K562 (cell line): Measurements from ENCODE around the gene ATG13. TPM values are rescaled to one million over a fixed set of nuclear protein-coding genes. Genes with fewer than 3 reads are reported as not detected.

Experiments
- ATAC-seq: fragments of 200-7000 bp; cut with Tn5 transposase; 3 replicates; pipeline ENCODE4 v1.9.1; 2020; ENCODE audit warnings: moderate library complexity
- BruUV-seq: library from RNA; stranded (reverse); fragments of 400-500 nt; replicated peaks from 2 replicates; lab custom pipeline; 2021; lab: Mats Ljungman, UMichigan
- CTCF ChIA-PET: fragments of 300-600 bp; formaldehyde crosslinking; extraction: SDS; loops from one replicate; lab custom pipeline; 2021; ENCODE audit warnings: low intra/inter-chr PET ratio; lab: Yijun Ruan, JAX
- POLR2A ChIA-PET: fragments of 300-600, 350-650 bp; sonication (Branson Sonifier 250); formaldehyde crosslinking; extraction: SDS; loops from one replicate; lab custom pipeline; 2021; ENCODE audit warnings: antibody characterized with exemption, inconsistent platforms; lab: Yijun Ruan, JAX
- DNase-seq, 4 experiments: peaks; one replicate each; pipeline versions ENCODE4 v3.0.0 to v3.0.0-alpha.2; 2011 to 2018; ENCODE audit warnings: low spot score in 3 of 4, mixed read lengths in 3 of 4; ENCODE audit errors: extremely low read depth in 1 of 4
- FAIRE-seq: peaks from 2 replicates; lab custom pipeline; 2011; peaks lifted over from hg19 to GRCh38; lab: Jason Lieb, UNC
- H2AFZ ChIP-seq: 2 replicates; pipeline ENCODE4 v1.6.0; 2011; ENCODE audit warnings: low read depth, low read length, control low read depth, inconsistent platforms
- H3K27ac ChIP-seq: fragments of 200-600 bp; 3 replicates; pipeline ENCODE4 v1.8.0; 2011; ENCODE audit warnings: low read depth, mild to moderate bottlenecking, control low read depth, inconsistent platforms, low read length, moderate library complexity, mixed read lengths; ENCODE audit errors: extremely low read depth
- H3K27me3 ChIP-seq, 2 experiments: fragments of 300-600 bp in 1 of 2; 2 replicates in 1 of 2; 3 replicates in 1 of 2; pipeline versions ENCODE4 v1.6.0 to v1.8.0; 2011; ENCODE audit warnings: inconsistent platforms in 2 of 2, low read length in 2 of 2, mild to moderate bottlenecking in 1 of 2, mixed read lengths in 1 of 2, moderate library complexity in 1 of 2; ENCODE audit not compliant: control insufficient read depth in 2 of 2, insufficient read depth in 2 of 2
- H3K36me3 ChIP-seq: fragments of 300-600 bp; 3 replicates; pipeline ENCODE4 v1.8.0; 2011; ENCODE audit warnings: mild to moderate bottlenecking, low read length, inconsistent platforms; ENCODE audit not compliant: control insufficient read depth, insufficient read depth
- H3K4me1 ChIP-seq, 2 experiments: fragments of 200-600 bp in 1 of 2; replicated peaks in 1 of 2; 2 replicates in 1 of 2; 3 replicates in 1 of 2; pipeline versions ENCODE4 v1.5.1 to v1.8.0; 2011; ENCODE audit warnings: inconsistent platforms in 2 of 2, low read length in 2 of 2, mild to moderate bottlenecking in 1 of 2, mixed read lengths in 1 of 2, moderate library complexity in 1 of 2; ENCODE audit not compliant: control insufficient read depth in 2 of 2, insufficient read depth in 2 of 2
- H3K4me2 ChIP-seq: 2 replicates; pipeline ENCODE4 v1.6.1; 2011; ENCODE audit warnings: low read length, control low read depth, inconsistent platforms, mixed read lengths; ENCODE audit not compliant: insufficient read depth
- H3K4me3 ChIP-seq: fragments of 200-600 bp; sonication (generic), shearing (Covaris generic); 2 replicates; pipeline ENCODE4 v1.5.1; 2016; ENCODE audit warnings: control low read depth, inconsistent platforms
- H3K79me2 ChIP-seq: fragments of 200-600 bp; 3 replicates; pipeline ENCODE4 v1.8.0; 2011; ENCODE audit warnings: low read length, inconsistent platforms; ENCODE audit not compliant: control insufficient read depth, insufficient read depth
- H3K9ac ChIP-seq, 2 experiments: 2 replicates each; pipeline versions ENCODE4 v1.6.0 to v1.6.1; 2011; ENCODE audit warnings: low read depth in 2 of 2, low read length in 2 of 2, control low read depth in 1 of 2, inconsistent platforms in 1 of 2, mild to moderate bottlenecking in 1 of 2, mixed read lengths in 1 of 2; ENCODE audit not compliant: insufficient read depth in 1 of 2
- H3K9me1 ChIP-seq: one replicate; pipeline ENCODE4 v1.6.0; 2011; ENCODE audit warnings: inconsistent platforms, mild to moderate bottlenecking, low read length, moderate library complexity; ENCODE audit not compliant: control insufficient read depth, insufficient read depth
- H3K9me3 ChIP-seq: replicated peaks from 2 replicates; pipeline ENCODE4 v1.5.1; 2011; ENCODE audit warnings: low read depth, low read length, inconsistent platforms; ENCODE audit not compliant: control insufficient read depth, insufficient read depth
- H4K20me1 ChIP-seq: replicated peaks from 2 replicates; pipeline ENCODE4 v1.6.1; 2011; ENCODE audit warnings: low read length, inconsistent platforms, mixed read lengths; ENCODE audit not compliant: control insufficient read depth, insufficient read depth
- AFF4 ChIP-seq: sonication (generic); formaldehyde crosslinking; IDR thresholded peaks from 2 replicates; pipeline ENCODE4 v1.8.0; 2023; ENCODE audit warnings: mild to moderate bottlenecking, missing genetic modification reagents
- CEBPZ ChIP-seq: fragments of 150-350 bp; IDR thresholded peaks from 2 replicates; pipeline ENCODE4 v1.6.1; 2014; ENCODE audit warnings: low read depth, mild to moderate bottlenecking, low read length, borderline replicate concordance
- DPF2 ChIP-seq: fragments of 450-650 bp; IDR thresholded peaks from 2 replicates; pipeline ENCODE4 v1.6.1; 2016
- ELF1 ChIP-seq: fragments of 200-800 bp; sonication (Bioruptor generic); IDR thresholded peaks from 2 replicates; pipeline ENCODE4 v1.6.1; 2016; ENCODE audit warnings: missing genetic modification characterization, missing compliant biosample characterization
- HMG20B ChIP-seq: fragments of 250-450 bp; sonication (Bioruptor Pico); IDR thresholded peaks from 2 replicates; pipeline ENCODE4 v1.5.0; 2021; ENCODE audit warnings: mild to moderate bottlenecking
- KDM2B ChIP-seq: fragments of 250-450 bp; sonication (Bioruptor Pico); IDR thresholded peaks from 2 replicates; pipeline ENCODE4 v1.8.0; 2021; ENCODE audit warnings: mild to moderate bottlenecking, moderate library complexity
- MCM5 ChIP-seq: fragments of 450-650 bp; IDR thresholded peaks from 2 replicates; pipeline ENCODE4 v1.6.1; 2016; ENCODE audit warnings: low read depth
- NCOR1 ChIP-seq: fragments of 450-650 bp; IDR thresholded peaks from 2 replicates; pipeline ENCODE4 v1.6.1; 2016; ENCODE audit warnings: mild to moderate bottlenecking, moderate library complexity
- NR0B1 ChIP-seq: fragments of 450-650 bp; IDR thresholded peaks from one replicate; pipeline ENCODE4 v1.6.1; 2018; ENCODE audit warnings: mild to moderate bottlenecking, moderate library complexity; ENCODE audit not compliant: partially characterized antibody
- SIX5 ChIP-seq, 2 experiments: IDR thresholded peaks; 2 replicates each; pipeline ENCODE4 v1.6.1; 2011; ENCODE audit warnings: low read length in 2 of 2, borderline replicate concordance in 1 of 2, low read depth in 1 of 2, mild to moderate bottlenecking in 1 of 2, moderate library complexity in 1 of 2; ENCODE audit not compliant: insufficient read depth in 1 of 2
- TCF15 ChIP-seq: fragments of 250-450 bp; sonication (Bioruptor Pico); IDR thresholded peaks from 2 replicates; pipeline ENCODE4 v1.8.0; 2022; ENCODE audit warnings: moderate library complexity, mild to moderate bottlenecking, inconsistent platforms
- THRAP3 ChIP-seq: fragments of 450-650 bp; IDR thresholded peaks from 2 replicates; pipeline ENCODE4 v1.6.1; 2016; ENCODE audit warnings: mild to moderate bottlenecking, inconsistent platforms, borderline replicate concordance
- YBX1 ChIP-seq: fragments of 450-650 bp; IDR thresholded peaks from 2 replicates; pipeline ENCODE4 v1.7.1; 2016; ENCODE audit warnings: mild to moderate bottlenecking
- ZNF174 ChIP-seq: fragments of 250-450 bp; sonication (Bioruptor Pico); IDR thresholded peaks from 2 replicates; pipeline ENCODE4 v1.4.0; 2020; ENCODE audit warnings: mild to moderate bottlenecking
- ZNF717 ChIP-seq: fragments of 250-450 bp; sonication (Bioruptor Pico); IDR thresholded peaks from 2 replicates; pipeline ENCODE4 v1.5.0; 2021
- WGBS: fragments of 100-300 bp; shearing (Covaris generic); methylation state at CpG from one replicate; pipeline ENCODE4 v1.1.6; 2016; ENCODE audit warnings: low coverage, mixed read lengths; ENCODE audit not compliant: insufficient coverage; ENCODE audit errors: missing lambda C conversion rate; 5-methylcytosine and 5-hydroxymethylcytosine counted together
- in situ Hi-C: fragments of 300-500 bp; cut with MboI; formaldehyde crosslinking; loops from 4 replicates; pipeline ENCODE4 v1.15.0; 2018; ENCODE audit warnings: inconsistent platforms, mixed read lengths
- intact Hi-C: fragments of 100-400 bp; cut with micrococcal nuclease; formaldehyde crosslinking; loops from 2 replicates; pipeline ENCODE4 v1.14.2; 2022
- polyA plus RNA-seq, 8 experiments: library from polyadenylated mRNA; depleted of rRNA in 4 of 8; stranded (reverse) in 5 of 8; unstranded in 3 of 8; fragments of >200 nt; fragmentation: Nextera tagmentation in 2 of 8; fragmentation: Illumina TruSeq in 1 of 8; extraction: Ambion mirVana in 2 of 8; extraction: Trizol in 1 of 8; gene quantifications; 2 replicates each; pipeline versions ENCODE4 v1.2.1 to v1.2.3, GENCODE V29; 2011 to 2014; ENCODE audit warnings: inconsistent platforms in 1 of 8, missing spikeins in 1 of 8
- total RNA-seq, 7 experiments: library from RNA; depleted of rRNA in 6 of 7; stranded (reverse); fragments of >200 nt in 6 of 7; fragmentation: Illumina TruSeq in 2 of 7; extraction: Trizol in 2 of 7; gene quantifications; 2 replicates each; pipeline versions ENCODE4 v1.2.1 to v1.2.3, GENCODE V29; 2011 to 2021; ENCODE audit warnings: low replicate concordance in 1 of 7

The ATG13 gene
- total and polyA plus RNA-seq, 9 of the 15 experiments (the other 6 are each of a cell fraction or from before 2014, with no cell fraction given): 13.1 to 61.5 (median 36.5) TPM

GRCh38 chr11:46693597-46694012 lies 76.3 kb downstream of the ATG13 start:
- ATAC-seq (no peak), DNase-seq (no peak), FAIRE-seq (no peak)
- H3K4me2 ChIP-seq: no peak overlapping the region
- no peaks in the 10 kb centered on the region for H3K9me1 ChIP-seq
- H3K79me2 ChIP-seq: peaks cover 7% of the 10 kb centered on the region; the same call in 1 of the 3 replicates
- H2AFZ ChIP-seq: no peak overlapping the region
- ChIA-PET POLR2A (interaction anchor here (0.6 to 1.1 kb wide), 3 partner anchors 8 to 18 kb away, joined by 3 to 5 read pairs (median 4); no protein-coding TSS in a partner anchor), CTCF (no interaction called here)
- peaks cover 26% of the 10 kb centered on the region; the same call in 2 of the 3 replicates for H3K36me3 ChIP-seq
- intact Hi-C loops (no loop called here), in situ Hi-C loops (no loop called here)
- H3K27ac ChIP-seq: no peak overlapping the region
- no peak overlapping the region for H3K4me3 ChIP-seq
- H3K9me3 ChIP-seq: no peaks in the 10 kb centered on the region
- 62% methylated on average over 2 of the region's 2 CpGs for WGBS
- no peaks in the 10 kb centered on the region for H4K20me1 ChIP-seq
- BruUV-seq: no TSS peak
- peaks cover 17 to 25% of the 10 kb centered on the region in 2 experiments; a peak in 4 of 5 replicates for H3K4me1 ChIP-seq
- peak overlapping the region in 1 of 2 experiments; percentile 74; a peak in 1 of 4 replicates for H3K9ac ChIP-seq
- H3K27me3 ChIP-seq: no peaks in the 10 kb centered on the region
- TF ChIP-seq ELF1 (tag) (no peak), CEBPZ (no peak), ZNF717 (CRISPR knock-in tag) (no peak), SIX5 (IDR thresholded peaks at IDR 0.05; ENCODE audit: borderline replicate concordance in 1 of 2, insufficient read depth in 1 of 2, low read depth in 1 of 2, low read length in 2 of 2) (no peak), KDM2B (CRISPR knock-in tag) (no peak), MCM5 (no peak), DPF2 (no peak), NR0B1 (no peak), YBX1 (no peak), HMG20B (no peak), AFF4 (CRISPR knock-in tag) (no peak), ZNF174 (CRISPR knock-in tag) (no peak), THRAP3 (no peak), TCF15 (CRISPR knock-in tag) (no peak), NCOR1 (no peak)
